AG08396 (cell line): ENCODE results near the gene MTMR4.
"Not testable (repeated sequence)": the region's sequence is repeated elsewhere in the genome, so short reads cannot be mapped to it uniquely, and the experiment has no call there.

Source experiments
- DNase-seq: peaks from one replicate; pipeline ENCODE4 v3.0.0; 2012; ENCODE audit warnings: low spot score, mixed read lengths

MTMR4 gene

GRCh38 chr17:58513965-58514769 is at the start of gene MTMR4:
Gene MTMR4, minus strand, starts transcription at chr17:58514638. Its CDS starts 231 bp downstream, at chr17:58514407.
- DNase-seq = peak; percentile 95

DNA sequence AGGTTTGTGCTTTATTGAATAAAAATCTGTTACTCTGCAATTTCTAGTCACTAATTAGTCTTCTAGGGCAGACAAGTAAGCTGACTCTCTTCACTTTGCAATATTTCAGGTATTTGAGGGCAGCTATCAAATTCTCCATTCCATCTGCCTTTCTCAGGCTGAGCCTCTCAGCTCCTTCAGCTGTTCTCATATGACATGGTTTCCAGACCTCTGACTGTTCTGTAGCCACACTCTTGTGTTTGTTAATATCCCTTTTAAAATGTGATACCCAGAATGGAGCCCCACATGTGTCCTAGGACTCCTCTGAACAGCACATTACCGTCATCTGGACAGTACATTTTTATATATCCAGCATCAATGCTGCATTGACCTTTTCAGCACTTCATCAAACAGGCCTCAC is 46.1 kb upstream of the MTMR4 start:
- no peak for DNase-seq

DNA sequence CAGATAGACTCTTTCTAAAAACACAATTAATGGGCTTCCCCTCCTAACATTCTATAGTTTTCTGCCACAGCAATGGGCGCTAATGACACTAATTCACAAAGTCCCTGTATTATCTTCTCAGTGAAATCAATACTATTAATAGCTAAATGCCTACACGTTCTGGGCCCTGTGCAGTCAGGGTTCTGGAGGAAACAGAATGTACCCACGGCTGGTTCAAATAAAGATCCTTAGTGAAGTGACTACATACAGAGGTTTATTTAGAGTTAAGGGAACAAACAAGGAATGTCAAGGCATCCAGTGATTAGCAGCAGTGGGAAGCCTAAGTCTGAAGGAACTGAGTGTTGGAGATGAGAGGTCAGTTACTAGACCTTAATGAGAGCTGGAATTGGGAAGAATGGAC is 43.5 kb upstream of the MTMR4 start:
- DNase-seq = no peak

DNA sequence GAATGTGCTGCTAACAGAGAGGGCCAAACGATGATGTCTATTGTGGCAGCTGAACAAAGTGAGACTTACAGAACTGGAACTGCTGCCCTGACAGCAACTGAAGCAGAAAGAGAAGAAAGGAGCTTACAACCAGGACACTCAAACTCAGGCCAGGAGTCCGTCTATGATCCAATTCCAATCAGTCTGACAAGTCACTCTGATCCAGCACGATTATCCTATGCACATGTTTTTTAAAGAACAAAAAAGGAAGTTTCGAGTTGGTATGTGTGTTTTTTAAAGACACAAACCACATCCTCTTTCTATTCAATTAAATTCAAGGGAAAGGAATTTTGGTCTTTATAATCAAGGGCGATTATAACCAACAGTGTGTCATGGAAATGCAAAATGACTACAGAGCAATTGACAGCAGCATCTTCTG is 42.4 kb upstream of the MTMR4 start:
- DNase-seq = no peak

GRCh38 chr17:58555109-58555508 is 40.7 kb upstream of the MTMR4 start:
- not testable (repeated sequence) for DNase-seq

GRCh38 chr17:58541249-58541648 is 26.8 kb upstream of the MTMR4 start:
- DNase-seq = no peak

GRCh38 chr17:58539698-58540097 is 25.3 kb upstream of the MTMR4 start:
- DNase-seq = no peak

DNA sequence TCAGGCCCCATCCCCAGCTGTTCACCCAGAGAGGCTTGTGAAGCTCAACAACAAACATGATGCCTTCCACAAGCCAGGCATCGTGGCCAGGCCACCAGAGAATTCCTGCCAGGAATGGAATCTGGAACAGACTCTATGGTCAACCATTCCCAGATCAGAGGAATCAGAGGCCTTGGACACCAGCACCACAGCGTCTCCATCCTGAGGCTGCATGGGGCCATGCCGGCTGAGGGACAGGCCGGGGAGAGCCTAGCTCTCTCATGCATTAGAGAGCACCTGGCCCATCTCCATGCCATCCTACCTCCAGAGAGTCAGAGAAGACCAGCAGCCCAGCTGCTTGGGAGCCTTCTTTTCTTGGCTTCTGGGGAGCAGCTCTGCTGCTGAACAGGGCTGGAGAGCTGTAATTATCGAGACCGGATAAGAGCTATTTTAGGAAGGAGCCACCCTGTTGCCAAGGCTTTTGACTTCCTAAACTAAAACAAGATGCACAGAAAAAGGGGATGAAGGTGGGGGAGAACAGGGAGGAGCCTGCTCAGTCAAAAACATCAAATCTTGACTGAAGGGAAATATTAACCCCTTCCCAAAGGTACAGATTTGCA is 24.5 kb upstream of the MTMR4 start:
- DNase-seq = no peak

DNA sequence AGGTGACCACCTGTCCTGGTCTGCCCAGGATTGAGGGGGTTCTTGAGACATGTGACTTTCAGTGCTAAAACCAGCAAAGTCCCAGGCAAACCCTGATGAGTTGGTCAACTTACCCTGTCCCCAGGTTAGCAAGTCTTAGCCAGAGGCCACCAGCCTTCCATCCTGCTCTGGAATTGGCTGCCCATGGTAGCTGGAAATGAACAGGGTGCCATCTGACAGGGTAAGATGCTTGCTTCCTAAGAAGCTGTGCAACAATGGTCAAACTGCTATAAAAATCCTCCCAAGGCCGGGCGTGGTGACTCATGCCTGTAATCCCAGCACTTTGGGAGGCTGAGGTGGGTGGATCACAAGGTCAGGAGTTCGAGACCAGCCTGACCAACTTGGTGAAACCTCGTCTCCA is 22.8 kb upstream of the MTMR4 start:
- no peak for DNase-seq

GRCh38 chr17:58536542-58536941 is 22.1 kb upstream of the MTMR4 start:
- DNase-seq = no peak

DNA sequence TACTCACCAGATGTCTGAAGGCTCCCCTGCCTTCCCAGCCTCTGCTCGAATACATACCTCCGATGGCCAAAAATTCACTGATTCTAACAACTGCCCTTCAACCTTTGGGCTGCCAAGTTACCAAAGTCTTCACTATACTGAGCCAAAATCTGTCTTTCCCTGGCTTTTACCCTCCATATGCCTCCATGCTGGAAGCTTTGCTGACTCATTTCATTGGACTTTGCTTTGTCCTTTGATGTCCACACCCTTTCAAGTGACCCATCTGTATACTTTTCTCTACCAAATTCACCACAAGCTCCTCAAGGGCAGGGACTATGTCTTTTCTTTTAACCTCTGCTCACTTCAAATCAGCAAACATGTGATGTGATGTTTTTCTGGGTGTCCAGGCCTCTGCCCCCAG is 21.0 kb upstream of the MTMR4 start:
- peak; percentile 68 for DNase-seq

DNA sequence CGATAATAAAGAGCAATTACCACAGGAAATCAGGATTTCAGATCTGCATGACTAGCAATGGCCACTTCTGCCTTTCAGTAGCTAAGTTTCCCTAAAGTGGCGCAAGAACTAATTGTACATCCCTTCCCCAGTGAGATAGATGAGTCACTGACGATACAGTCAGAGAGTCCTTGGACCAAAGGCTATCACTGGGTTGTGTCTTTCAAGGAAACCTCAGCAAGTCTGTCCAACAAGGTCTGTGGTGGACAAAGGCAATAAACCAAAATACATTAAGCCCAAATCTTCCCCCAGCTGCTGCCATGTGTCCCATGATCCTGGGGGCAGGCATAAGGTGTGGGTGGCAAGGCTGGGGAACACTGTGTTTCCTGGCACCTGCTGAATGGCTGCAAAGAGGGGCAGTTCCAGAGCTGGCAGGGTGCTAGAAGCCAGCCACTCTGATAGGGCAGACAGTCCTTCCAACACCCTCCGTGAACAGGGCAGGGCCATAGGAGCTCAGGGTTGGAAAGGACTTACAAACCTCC is 20.5 kb upstream of the MTMR4 start:
- peak; percentile 71 for DNase-seq

DNA sequence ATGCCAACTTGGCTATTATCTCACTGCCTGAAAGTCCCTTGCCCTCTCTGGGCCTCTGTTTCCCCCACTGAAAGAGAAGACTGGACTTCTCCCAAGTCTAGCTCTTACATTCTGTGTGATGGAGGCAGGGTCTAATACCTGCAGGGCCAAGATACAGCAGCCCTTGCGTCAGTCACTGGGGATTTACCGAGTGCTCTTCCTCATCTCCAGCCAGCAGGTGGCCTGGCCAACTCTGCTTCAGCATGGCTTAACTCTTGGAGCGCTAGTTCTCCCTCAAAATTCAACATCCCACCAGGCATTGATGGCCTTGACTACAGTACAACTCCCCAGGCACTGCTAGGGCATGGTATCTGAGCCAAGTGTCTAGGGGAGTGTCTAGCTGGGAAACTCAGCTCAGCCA is 19.9 kb upstream of the MTMR4 start:
- DNase-seq = no peak

DNA sequence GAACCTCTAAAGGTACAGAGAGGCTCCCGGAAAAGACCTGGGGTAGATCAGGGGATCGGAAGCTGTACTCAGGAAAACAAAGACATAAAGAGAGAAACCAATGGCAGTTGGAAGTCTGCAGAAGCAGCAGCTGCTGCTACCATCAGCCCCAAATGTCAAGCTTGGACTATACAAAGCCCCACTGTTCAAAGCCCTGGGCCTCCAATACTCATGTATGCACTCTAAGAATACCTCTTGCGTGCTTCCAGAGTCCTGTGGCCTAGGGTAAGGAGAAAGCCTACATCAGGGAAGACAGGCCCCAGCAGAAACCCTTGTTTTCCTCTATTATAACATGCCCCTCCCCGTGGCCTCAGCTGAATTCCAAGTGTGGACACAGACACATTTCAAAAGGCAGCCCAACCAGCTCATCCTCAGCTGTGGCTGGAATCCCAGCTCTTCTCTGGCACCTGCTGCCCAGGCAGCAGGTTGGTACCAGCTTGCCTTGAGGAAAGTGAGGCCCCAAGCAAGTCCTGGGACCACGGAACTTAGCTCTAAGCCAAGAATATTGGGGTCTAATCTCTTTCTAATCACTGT is 19.3 kb upstream of the MTMR4 start:
- DNase-seq = no peak

- DNase-seq = no peak
Measured at GRCh38 chr17:58532555-58532951, 18.1 kb upstream of the MTMR4 start.

DNA sequence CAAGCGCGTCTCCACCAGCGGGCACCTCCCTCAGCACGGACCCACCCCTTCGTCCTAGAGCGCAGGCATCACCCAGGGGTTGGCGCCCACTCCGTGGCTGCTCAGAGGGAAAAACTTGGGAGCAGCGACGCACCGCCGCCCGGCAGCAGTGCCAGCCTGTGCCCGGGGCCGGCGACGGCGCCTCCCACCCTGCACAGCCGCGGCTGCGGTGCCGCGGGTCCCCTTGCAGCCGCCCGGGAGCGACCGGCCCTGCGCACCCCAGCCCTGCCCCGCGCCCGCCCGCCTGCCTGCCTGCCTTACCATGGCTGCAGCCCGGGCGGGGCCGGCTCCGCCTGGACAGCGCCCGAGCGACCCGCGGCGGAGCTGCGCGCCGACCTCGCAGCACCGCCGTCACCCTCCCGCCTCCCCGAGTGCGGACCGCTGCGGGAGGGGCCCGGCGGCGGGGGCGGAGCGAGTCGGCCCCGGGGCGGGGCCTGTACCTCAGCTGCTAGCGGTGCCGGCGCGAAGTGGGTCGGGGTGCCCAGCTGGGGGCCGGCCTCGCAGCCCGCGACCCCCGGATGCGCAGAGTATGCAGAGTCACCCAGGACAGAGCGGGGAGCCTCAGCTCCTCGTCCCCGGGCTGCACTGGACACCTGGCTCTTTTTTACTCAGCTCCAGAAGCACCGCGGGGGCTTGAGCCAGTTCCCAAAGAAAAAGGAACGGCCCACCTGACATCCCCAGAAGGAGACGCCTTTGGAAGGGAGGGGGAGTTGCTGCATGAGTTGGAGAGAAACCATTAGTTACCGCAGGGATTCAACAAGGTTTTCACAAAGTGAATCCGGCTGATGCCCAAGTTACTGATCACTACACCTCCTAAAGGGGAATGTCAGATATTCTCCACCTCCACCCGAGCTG is 17.5 kb upstream of the MTMR4 start:
- DNase-seq = peak; percentile 87

DNA sequence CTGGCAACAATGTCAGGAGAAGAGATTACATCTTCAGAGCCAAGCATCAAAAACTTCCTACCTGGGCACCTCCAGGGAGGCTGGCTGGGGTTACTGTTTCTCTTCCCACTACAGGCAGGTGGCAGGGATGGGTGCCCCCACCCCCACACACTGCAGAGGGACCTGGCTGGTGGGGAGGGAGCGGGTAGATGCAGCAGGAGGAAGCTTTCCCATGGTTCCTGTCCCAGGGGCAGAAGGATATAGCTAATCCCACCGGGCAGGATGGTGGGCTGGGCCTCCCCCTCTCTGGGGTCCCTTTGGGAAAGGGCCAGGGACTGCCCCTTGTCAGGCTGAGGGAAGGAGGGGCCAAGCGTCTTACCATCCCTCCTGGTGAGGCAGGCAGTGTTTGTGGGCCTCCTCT is 16.7 kb upstream of the MTMR4 start:
- DNase-seq = no peak

DNA sequence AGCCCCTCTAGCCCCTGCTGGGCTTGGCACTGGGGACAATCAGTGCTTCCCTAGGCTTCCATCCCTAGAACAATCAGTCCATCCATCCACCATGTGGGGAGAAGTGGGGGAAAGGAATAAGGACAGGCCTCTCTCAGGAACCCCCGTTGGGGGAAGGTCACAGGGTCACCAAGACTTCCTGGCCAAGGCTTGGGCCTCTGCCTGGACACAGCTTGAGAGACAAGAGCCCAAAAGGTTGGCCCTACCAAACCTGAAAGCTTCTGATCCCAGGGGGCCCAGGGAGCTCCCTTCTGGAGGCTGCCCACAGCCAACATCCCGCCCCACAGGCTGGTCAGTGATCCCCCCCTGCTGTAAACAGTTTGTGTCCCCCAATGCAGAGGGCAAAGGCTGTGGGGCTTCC is 16.2 kb upstream of the MTMR4 start:
- DNase-seq = no peak

GRCh38 chr17:58529275-58529674 is 14.8 kb upstream of the MTMR4 start:
- DNase-seq = no peak

DNA sequence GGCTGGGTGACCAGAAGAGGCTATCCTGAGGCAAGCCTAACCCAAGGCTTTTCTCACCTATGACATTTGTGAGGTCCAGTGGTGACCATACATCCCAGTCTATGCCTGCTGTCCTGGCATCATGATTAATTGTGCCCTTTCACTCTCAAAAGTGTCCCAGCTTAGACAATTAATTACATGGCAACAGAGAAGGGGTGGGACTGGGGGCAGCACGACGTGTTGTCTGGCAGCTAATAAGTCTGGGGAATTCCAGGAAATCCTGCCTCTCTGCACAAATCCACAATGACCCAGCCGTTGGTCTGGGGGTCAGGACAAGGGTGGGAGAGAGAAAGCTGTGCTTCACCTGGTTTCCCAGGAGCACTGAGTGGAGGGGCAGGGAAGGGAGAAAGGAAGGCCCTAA is 14.0 kb upstream of the MTMR4 start:
- no peak for DNase-seq

- no peak for DNase-seq
Measured at GRCh38 chr17:58527949-58528348, 13.5 kb upstream of the MTMR4 start.

GRCh38 chr17:58527306-58527705 is 12.9 kb upstream of the MTMR4 start:
- DNase-seq = no peak
